ENCODE results near the gene RRP1. TPM values are rescaled to one million over a fixed set of nuclear protein-coding genes. Genes with fewer than 3 reads are reported as not detected.

RRP1 gene
- total RNA-seq, 3 donors from 2014 or later, result 15.9 to 16.3 (median 16.3) TPM

DNA sequence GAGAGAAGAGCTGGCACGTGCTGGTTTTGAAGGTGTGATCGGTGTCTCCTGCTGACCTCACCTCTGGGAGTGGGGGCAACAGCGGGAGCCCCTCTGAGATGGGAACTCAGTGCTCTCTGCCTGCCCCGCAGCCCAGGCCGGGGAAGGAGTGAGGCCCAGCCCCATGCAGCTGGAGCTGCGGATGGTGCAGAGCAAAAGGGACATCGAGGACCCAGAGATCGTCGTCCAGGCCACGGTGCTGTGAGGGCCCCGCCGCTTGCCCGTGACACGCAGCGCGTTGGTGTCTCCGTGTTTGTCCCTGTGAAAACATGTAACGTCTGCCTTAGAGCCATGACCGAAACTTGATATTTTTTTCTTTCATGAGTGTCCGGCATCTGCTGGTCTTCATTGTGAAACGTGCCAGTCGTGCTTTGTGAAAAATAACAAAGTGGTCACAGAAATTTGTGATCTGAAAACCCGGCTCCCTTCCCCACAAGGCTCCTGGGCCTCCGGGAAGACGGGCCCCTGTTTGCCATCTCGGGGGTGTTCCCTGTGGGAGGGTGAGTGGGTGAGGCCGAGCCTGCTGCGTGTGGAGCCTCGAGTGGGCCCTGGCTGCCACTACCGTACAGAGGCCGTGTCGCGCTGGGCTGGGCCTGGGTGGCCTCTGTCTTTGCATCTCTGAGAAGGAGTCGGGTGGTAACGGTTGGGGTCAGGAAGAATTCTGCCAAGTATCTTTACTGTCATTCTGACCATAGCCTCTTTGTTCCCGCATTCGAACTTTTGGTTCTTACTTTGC, 33.4 kb upstream of the RRP1 start:
- TF ChIP-seq, protein P1, sequence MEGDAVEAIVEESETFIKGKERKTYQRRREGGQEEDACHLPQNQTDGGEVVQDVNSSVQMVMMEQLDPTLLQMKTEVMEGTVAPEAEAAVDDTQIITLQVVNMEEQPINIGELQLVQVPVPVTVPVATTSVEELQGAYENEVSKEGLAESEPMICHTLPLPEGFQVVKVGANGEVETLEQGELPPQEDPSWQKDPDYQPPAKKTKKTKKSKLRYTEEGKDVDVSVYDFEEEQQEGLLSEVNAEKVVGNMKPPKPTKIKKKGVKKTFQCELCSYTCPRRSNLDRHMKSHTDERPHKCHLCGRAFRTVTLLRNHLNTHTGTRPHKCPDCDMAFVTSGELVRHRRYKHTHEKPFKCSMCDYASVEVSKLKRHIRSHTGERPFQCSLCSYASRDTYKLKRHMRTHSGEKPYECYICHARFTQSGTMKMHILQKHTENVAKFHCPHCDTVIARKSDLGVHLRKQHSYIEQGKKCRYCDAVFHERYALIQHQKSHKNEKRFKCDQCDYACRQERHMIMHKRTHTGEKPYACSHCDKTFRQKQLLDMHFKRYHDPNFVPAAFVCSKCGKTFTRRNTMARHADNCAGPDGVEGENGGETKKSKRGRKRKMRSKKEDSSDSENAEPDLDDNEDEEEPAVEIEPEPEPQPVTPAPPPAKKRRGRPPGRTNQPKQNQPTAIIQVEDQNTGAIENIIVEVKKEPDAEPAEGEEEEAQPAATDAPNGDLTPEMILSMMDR (IDR thresholded peaks at IDR 0.05), result no peak
- no peaks in the 10 kb centered on the region for H3K9me3 ChIP-seq
- DNase-seq (no peak), ATAC-seq (no peak)
- intact Hi-C loops (cut with DNase I, micrococcal nuclease), result no loop called here
- peaks cover 13% of the 10 kb centered on the region for H3K36me3 ChIP-seq (ENCODE audit: low read depth)
- no peaks in the 10 kb centered on the region for H3K4me1 ChIP-seq (ENCODE audit: low read depth)
- H3K4me3 ChIP-seq, result no peak overlapping the region

DNA sequence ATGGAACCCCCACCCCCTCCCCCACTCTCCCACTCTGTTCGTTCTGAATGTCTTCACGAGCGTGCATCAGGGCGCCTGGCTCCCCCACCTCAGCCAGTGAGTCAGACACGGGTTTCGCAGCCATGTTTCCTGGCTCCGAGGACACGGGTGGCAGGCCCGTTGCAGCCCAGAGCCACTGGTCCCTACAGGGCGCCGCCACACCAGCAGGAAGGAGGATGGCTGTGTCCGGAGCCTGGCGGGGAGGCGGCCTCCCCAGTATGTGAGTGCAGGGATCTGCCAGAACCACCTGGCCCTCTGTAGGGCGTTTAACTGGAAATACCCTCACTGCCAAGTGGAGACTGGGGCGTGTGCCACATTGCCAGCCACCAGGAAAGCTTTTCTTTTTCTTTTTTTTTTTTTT, 31.8 kb upstream of the RRP1 start:
- Histone ChIP-seq H3K4me1 (ENCODE audit: low read depth) (no peaks in the 10 kb centered on the region), H3K9me3 (no peaks in the 10 kb centered on the region), H3K36me3 (ENCODE audit: low read depth) (peaks cover 7% of the 10 kb centered on the region), H3K4me3 (no peak overlapping the region)
- no peak for DNase-seq
- no peak for ATAC-seq
- intact Hi-C loops (cut with DNase I, micrococcal nuclease), result no loop called here
- TF ChIP-seq, protein P1 (IDR thresholded peaks at IDR 0.05), result no peak

DNA sequence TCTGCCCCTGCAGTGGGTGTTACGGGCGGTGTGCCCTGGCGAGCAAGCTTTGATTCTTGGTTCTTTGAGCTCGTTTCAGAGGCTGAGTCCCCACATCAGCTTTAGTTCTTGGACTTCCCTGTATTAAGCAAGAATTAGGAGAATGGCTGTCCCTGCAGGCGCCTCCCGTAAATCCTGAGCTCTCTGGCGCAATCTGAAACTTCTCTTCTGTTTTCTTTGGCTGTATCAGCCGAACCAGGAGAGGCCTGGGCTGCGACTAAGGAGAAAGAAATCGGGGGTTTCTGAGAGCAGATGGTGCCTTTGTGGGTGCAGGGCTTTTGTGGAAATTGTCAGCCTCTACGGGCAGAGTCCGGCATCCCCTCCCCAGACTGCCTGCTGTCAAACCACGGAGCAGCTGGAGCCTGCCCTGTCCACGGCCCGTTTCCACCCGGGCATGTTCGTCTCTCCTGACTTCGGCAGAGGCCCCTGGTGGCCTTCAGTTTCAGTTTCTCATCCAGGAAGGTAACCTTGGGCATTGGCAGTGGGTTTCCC, 31.2 kb upstream of the RRP1 start:
- Histone ChIP-seq H3K36me3 (ENCODE audit: low read depth) (peaks cover 5% of the 10 kb centered on the region), H3K9me3 (no peaks in the 10 kb centered on the region), H3K4me1 (ENCODE audit: low read depth) (no peaks in the 10 kb centered on the region), H3K4me3 (no peak overlapping the region)
- no peak for ATAC-seq
- no peak for DNase-seq
- intact Hi-C loops (cut with DNase I, micrococcal nuclease), result no loop called here
- TF ChIP-seq, protein P1 (IDR thresholded peaks at IDR 0.05), result no peak

DNA sequence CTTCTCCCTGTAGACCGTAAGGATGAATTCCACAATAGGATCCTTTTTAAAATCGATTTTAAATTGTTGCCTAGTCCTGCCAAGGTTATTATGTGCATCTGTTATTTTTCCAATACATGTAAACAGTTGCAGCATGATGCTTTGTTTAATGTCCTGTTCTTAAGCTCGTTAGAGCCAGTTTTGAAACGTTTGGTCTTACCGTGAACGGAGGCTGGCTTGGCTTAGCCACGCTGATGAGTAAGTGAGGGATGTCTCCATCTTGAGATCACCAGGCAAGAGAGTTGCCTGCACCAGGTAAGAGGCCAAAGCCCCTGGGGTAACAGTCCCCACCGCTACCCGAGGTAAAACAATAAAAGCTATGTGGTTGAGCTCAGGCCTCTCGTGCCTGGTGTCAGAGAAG, 30.6 kb upstream of the RRP1 start:
- ATAC-seq, result no peak
- Histone ChIP-seq H3K36me3 (ENCODE audit: low read depth) (peaks cover 5% of the 10 kb centered on the region), H3K4me1 (ENCODE audit: low read depth) (no peaks in the 10 kb centered on the region), H3K4me3 (no peak overlapping the region), H3K9me3 (no peaks in the 10 kb centered on the region)
- intact Hi-C loops (cut with DNase I, micrococcal nuclease), result no loop called here
- no peak for DNase-seq
- TF ChIP-seq, protein P1 (IDR thresholded peaks at IDR 0.05), result no peak

DNA sequence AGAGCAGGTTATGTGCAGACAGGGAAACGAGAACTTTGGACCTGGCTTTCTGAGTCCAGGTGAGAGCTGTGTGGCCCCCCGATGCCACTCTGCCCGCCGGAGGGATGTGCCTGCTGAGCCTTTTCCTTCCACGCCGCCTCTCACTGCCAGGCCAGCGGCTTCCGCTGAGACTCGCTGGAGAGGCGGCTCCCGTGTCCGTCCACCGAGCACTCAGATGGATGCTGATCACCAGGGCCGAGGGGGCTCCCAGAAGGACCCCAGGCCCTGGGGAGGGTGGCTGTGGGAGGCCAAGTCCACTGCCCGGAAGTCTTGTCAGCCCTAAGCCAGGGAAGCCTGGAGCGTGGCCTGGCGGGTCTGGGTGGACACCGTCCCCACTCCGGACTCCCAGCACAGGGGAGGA, 29.7 kb upstream of the RRP1 start:
- DNase-seq (no peak), ATAC-seq (no peak)
- H3K4me1 ChIP-seq (ENCODE audit: low read depth), result no peaks in the 10 kb centered on the region
- peaks cover 5% of the 10 kb centered on the region for H3K36me3 ChIP-seq (ENCODE audit: low read depth)
- intact Hi-C loops (cut with DNase I, micrococcal nuclease), result no loop called here
- TF ChIP-seq, protein P1 (IDR thresholded peaks at IDR 0.05), result no peak
- no peak overlapping the region for H3K4me3 ChIP-seq
- no peaks in the 10 kb centered on the region for H3K9me3 ChIP-seq

All from mucosa of descending colon (tissue), 3 donors.